ENCODE measurements around the gene RAX2.
A peak's percentile ranks its signal among the peaks of the same experiment; 100 is the strongest.

DNA sequence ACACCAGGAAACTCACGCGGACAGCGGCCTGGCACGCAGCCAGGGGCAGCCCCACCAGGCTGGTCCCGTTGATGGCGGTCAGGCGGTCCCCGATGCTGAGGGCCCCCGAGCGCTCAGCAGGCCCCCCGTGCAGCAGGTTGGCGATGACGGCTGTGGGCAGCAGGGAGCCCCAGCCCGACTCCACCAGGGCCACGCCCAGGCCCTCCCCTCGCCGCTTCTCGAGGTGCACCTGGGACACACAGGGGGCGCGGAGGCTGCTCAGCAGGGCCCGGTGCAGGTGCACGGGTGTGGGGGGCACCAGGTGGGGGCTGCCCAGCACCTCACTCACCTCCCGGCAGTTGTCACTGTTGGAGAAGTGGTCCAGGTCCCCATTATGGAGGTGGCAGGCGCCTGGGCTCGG is 19.5 kb downstream of the RAX2 start:
- TF ChIP-seq CTCF (IDR thresholded peaks at IDR 0.05 in 8 of 11, conservative IDR thresholded peaks at IDR 0.05 in 3 of 11) (no peak), POLR2AphosphoS5 (IDR thresholded peaks at IDR 0.05) (peak in 1 of 3 donors; percentile 30)
